Heart right ventricle (tissue), 16 donors: ENCODE measurements around the gene CA5B. TPM values are rescaled to one million over a fixed set of nuclear protein-coding genes. Genes with fewer than 3 reads are reported as not detected.

Experiments used
- ATAC-seq, 8 donors: fragments of 200-7000 bp; cut with Tn5 transposase; one replicate each; pipeline ENCODE4 v1.9.1; 2020; ENCODE audit warnings: mild to moderate bottlenecking in 8 of 8, moderate library complexity in 8 of 8, moderate number of reproducible peaks in 1 of 8
- DNase-seq, 2 donors: peaks; one replicate each; pipeline ENCODE4 v3.0.0-alpha.2; 2020
- H3K27ac ChIP-seq, 10 donors: fragments of 200-600 bp; sonication (generic) in 2 of 10; one replicate each; pipeline versions ENCODE4 v1.5.0 to v1.8.0; 2020 to 2022; ENCODE audit warnings: mild to moderate bottlenecking in 3 of 10
- H3K27me3 ChIP-seq, 7 donors: fragments of 200-600 bp; one replicate each; pipeline ENCODE4 v1.8.0; 2021 to 2022; ENCODE audit warnings: mild to moderate bottlenecking in 2 of 7
- H3K36me3 ChIP-seq, 9 donors: fragments of 200-600 bp; sonication (generic) in 1 of 9; one replicate each; pipeline versions ENCODE4 v1.5.0 to v1.8.0; 2020 to 2022; ENCODE audit warnings: mild to moderate bottlenecking in 2 of 9
- H3K4me1 ChIP-seq, 9 donors: fragments of 200-600 bp; sonication (generic) in 1 of 9; one replicate each; pipeline versions ENCODE4 v1.5.0 to v1.8.0; 2020 to 2022; ENCODE audit warnings: mild to moderate bottlenecking in 4 of 9
- H3K4me3 ChIP-seq, 10 donors: fragments of 200-600 bp; sonication (generic) in 2 of 10; one replicate each; pipeline versions ENCODE4 v1.5.0 to v1.8.0; 2020 to 2022; ENCODE audit warnings: mild to moderate bottlenecking in 7 of 10, moderate library complexity in 2 of 10
- H3K9me3 ChIP-seq, 11 donors: fragments of 200-600 bp in 10 of 11; sonication (generic) in 2 of 11; one replicate each; pipeline versions ENCODE4 v1.5.0 to v1.8.0; 2013 to 2022; ENCODE audit warnings: mild to moderate bottlenecking in 2 of 11, control low read depth in 1 of 11, moderate library complexity in 1 of 11
- WGBS, 2 donors: extraction: QIAGEN DNeasy Blood & Tissue Kit; methylation state at CpG; one replicate each; pipeline ENCODE4 v1.1.7; 2013; ENCODE audit warnings: inconsistent platforms in 1 of 2; 5-methylcytosine and 5-hydroxymethylcytosine counted together
- intact Hi-C, 10 donors: fragments of 100-400 bp; cut with DNase I; formaldehyde crosslinking; loops; one replicate each; pipeline versions ENCODE4 v1.11.1 to v1.14.2; 2022
- polyA plus RNA-seq, 2 donors: library from polyadenylated mRNA; stranded (reverse); fragments of 200-250 nt; gene quantifications; one replicate each; pipeline ENCODE4 v1.2.3, GENCODE V29; 2013
- total RNA-seq, 10 donors: library from RNA; stranded (reverse); fragmentation: NEBNext Ultra II Directional in 3 of 10; extraction: Animal tissue kit (Norgen Biotek cat#: 25700) in 3 of 10; gene quantifications; one replicate each; pipeline versions ENCODE4 v1.2.1 to v1.2.4, GENCODE V29; 2021 to 2023
- TF ChIP-seq, protein P1 (sequence below), 9 donors: fragments of 200-600 bp; sonication (generic) in 2 of 9; IDR thresholded peaks; one replicate each; pipeline versions ENCODE4 v1.5.0 to v1.8.0; 2021 to 2022; ENCODE audit warnings: antibody characterized with exemption in 9 of 9, mild to moderate bottlenecking in 5 of 9, moderate library complexity in 1 of 9
- donor health status: Arrhythmogenic right ventricular cardiomyopathy.
- donor health status: ischemic (EF 13 %, LVEDD 7.1; RV severe dilation, severe dysfunction).
- donor health status: healthy with polysubstance abuse.
- donor health status: DM: no; HTN: yes; CAD: no.
- donor health status: DM: no; HTN: no; CAD: no.
- donor health status: ischemic (EF 25% LVEDD 6.9; RV normal size, moderate dysfunction).
- donor health status: ischemic (EF 25% LVEDD 5.7; RV mildly dilated, moderate dysfunction).
- donor health status: healthy.
- donor health status: DM: yes; HTN: yes; CAD: no.
- donor health status: Ischemic cardiomyopathy.
- donor health status: ischemic (EF 35%, LVEDD 5.7; RV mildly dilated, moderate dysfunction).
- donor health status: nonischemic (EF 11% LVEDD 7.7; RV severe dilation, severe dysfunction).
- donor health status: DM: yes; HTN: yes; CAD: no.
- donor health status: PGD.
- donor health status: ischemic (EF 29% LVEDD 5.4; RV normal size, mild dysfunction).
- donor health status: nonischemic (EF 23%, LVEDD 6.1; RV moderate dilation, normal function).

CA5B gene
- total and polyA plus RNA-seq, 12 donors = 0.77 to 4.9 (median 3.2) TPM

DNA sequence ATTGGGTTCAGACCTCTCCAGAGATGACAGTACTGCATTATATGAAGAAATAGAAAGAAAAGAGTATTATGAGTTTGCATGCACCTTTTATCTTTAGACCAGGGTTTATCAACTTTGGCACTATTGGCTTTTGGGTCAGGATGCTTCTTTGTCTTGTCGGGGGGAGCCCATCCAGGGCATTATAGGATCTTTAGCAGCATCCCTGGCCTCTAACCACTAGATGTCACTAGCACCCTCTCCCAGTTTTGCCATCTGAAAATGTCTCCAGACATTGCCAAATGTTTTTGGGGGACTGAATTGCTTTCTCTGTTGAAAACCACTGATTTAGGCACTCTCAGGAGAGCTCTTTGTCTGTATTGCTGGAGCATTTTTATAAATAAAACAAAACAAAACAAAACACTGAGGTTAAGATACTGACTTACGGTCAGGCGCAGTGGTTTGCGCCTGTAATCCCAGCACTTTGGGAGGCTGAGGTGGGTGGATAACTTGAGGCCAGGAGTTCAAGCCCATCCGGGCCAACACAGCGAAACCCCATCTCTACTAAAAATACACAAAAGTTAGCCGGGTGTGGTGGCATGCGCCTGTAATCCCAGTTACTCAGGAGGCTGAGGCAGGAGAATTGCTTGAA is 23.6 kb downstream of the CA5B start:
- H3K9me3 ChIP-seq = no peaks in the 10 kb centered on the region
- DNase-seq = no peak
- TF ChIP-seq, protein P1, sequence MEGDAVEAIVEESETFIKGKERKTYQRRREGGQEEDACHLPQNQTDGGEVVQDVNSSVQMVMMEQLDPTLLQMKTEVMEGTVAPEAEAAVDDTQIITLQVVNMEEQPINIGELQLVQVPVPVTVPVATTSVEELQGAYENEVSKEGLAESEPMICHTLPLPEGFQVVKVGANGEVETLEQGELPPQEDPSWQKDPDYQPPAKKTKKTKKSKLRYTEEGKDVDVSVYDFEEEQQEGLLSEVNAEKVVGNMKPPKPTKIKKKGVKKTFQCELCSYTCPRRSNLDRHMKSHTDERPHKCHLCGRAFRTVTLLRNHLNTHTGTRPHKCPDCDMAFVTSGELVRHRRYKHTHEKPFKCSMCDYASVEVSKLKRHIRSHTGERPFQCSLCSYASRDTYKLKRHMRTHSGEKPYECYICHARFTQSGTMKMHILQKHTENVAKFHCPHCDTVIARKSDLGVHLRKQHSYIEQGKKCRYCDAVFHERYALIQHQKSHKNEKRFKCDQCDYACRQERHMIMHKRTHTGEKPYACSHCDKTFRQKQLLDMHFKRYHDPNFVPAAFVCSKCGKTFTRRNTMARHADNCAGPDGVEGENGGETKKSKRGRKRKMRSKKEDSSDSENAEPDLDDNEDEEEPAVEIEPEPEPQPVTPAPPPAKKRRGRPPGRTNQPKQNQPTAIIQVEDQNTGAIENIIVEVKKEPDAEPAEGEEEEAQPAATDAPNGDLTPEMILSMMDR (IDR thresholded peaks at IDR 0.05) = peak; percentile 15 to 87 (median 61)
- no peak overlapping the region for H3K4me3 ChIP-seq
- no peaks in the 10 kb centered on the region for H3K27me3 ChIP-seq
- 80% methylated on average over 8 of the region's 8 CpGs for WGBS, 2 donors
- peaks cover 0 to 4% (median 0%) of the 10 kb centered on the region in 9 donors for H3K4me1 ChIP-seq
- H3K36me3 ChIP-seq = peaks cover 0 to 5% (median 0%) of the 10 kb centered on the region in 9 donors
- no peak overlapping the region for H3K27ac ChIP-seq
- intact Hi-C loops = loop anchor here in 2 of 10 donors (10.0 kb wide), 2 partner anchors 213 to 933 kb away; no protein-coding TSS in a partner anchor
- peak in 1 of 8 donors; percentile 64 for ATAC-seq

DNA sequence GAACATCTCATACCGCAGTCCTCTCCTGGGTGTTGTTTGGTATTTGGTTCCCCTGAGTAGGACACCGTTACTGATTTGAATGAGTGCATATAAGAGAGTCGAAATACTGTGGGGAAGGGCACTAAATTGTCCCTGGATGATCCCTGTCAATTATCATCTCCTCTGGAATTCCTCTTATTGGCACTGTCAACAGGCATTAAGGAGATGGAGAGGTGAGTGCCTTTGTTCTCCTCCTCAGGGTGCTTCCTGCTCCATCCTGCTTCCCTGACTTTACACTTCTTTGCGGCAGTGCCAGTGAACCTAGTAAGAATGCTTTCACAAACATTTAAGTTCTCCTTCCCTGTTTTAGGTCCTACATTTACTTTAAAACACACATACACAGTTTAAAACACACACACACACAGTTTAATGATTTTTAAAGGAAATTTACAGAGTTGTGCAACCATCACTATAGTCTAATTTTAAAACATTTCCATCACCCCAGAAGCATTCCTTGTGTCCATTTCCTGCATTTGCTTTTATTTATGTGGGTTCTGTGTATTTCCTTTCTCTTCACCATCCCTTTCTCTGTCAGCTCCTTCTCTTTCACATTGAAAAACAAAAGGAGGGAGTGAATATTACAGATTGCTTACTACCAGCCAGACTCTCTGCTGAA is 31.4 kb downstream of the CA5B start:
- no peaks in the 10 kb centered on the region for H3K9me3 ChIP-seq
- no peaks in the 10 kb centered on the region for H3K4me1 ChIP-seq
- no peak overlapping the region for H3K4me3 ChIP-seq
- WGBS, 2 donors = 71 to 82% methylated on average over 4 of the region's 4 CpGs
- peaks cover 0 to 22% (median 0%) of the 10 kb centered on the region in 9 donors for H3K36me3 ChIP-seq
- TF ChIP-seq, protein P1 (IDR thresholded peaks at IDR 0.05) = no peak
- DNase-seq = no peak
- no peak overlapping the region for H3K27ac ChIP-seq
- ATAC-seq = no peak
- intact Hi-C loops = loop anchor here in 2 of 10 donors (10.0 kb wide), 2 partner anchors 205 to 925 kb away; no protein-coding TSS in a partner anchor
- no peaks in the 10 kb centered on the region for H3K27me3 ChIP-seq

DNA sequence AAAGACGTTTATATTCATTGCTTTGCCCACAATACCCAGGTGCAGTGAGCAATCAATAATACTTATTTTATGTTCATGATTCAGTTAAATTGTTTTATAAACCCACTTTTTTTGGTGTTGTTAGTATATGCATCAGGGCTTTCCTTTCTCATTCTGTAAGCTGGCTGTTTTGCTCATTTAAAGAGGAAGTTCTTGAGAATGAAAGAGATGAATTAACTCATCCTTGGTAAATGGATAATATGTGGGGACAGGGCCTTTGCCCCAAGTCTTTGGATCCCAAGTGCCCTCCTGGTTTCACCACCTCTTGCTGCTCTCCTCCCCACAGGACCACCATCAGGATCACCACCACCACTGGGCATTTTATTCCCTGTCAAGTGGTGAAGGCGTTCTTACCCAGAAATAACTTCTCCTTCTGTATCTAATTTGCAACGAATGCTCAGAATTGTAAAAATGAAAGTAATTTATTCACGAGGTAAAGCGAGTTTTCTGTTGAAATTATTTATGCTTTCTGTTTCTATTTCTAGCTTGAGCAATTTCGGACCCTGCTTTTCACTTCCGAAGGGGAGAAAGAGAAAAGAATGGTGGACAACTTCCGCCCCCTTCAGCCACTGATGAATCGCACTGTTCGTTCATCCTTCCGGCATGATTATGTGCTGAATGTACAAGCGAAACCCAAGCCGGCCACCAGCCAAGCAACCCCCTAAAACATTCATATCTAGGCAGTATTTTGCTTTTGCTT is 44.1 kb downstream of the CA5B start:
- ATAC-seq (no peak), DNase-seq (no peak)
- Histone ChIP-seq H3K27me3 (no peaks in the 10 kb centered on the region), H3K4me3 (peak overlapping the region in 1 of 10 donors; percentile 38), H3K36me3 (peaks cover 0 to 70% (median 0%) of the 10 kb centered on the region in 9 donors), H3K4me1 (peaks cover 0 to 4% (median 0%) of the 10 kb centered on the region in 9 donors), H3K9me3 (no peaks in the 10 kb centered on the region), H3K27ac (peak overlapping the region in 1 of 10 donors; percentile 82)
- intact Hi-C loops = no loop called here
- TF ChIP-seq, protein P1 (IDR thresholded peaks at IDR 0.05) = no peak
- 78 to 89% methylated on average over 13 of the region's 13 CpGs for WGBS, 2 donors

DNA sequence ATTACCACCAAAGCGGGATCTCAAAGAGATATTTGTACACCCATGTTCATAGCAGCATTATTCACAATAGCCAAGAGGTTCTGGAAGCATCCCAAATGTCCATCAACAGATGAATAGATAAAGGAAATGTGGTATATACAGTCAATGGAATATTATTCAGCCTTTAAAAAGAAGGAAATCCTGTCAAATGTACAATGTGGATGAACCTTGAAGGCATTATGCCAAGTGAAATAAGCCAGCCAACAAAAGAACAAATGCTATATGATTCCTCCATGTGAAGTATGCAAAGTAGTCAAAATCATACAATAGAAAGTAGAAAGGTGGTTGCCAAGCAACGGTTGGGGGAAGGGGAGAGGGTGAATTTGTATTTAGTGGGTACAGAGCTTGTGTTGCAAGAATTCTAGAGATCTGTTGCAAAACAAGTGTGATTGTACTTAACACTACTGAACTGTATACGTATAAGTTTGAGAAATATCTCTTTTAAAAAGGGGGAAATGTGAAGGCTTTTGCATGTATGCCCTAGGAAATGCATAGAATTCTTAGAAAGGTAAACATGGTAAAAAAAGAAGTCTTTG is 47.2 kb downstream of the CA5B start:
- TF ChIP-seq, protein P1 (IDR thresholded peaks at IDR 0.05) = no peak

More for the DNA sequence above, 47.2 kb downstream of the CA5B start:
- intact Hi-C loops = no loop called here
- ATAC-seq (no peak), DNase-seq (no peak)
- Histone ChIP-seq H3K4me1 (peaks cover 0 to 10% (median 3%) of the 10 kb centered on the region in 9 donors), H3K4me3 (no peak overlapping the region), H3K36me3 (peaks cover 0 to 43% (median 0%) of the 10 kb centered on the region in 9 donors), H3K27me3 (no peaks in the 10 kb centered on the region), H3K9me3 (no peaks in the 10 kb centered on the region), H3K27ac (no peak overlapping the region)
- 89 to 90% methylated on average over 3 of the region's 3 CpGs for whole genome bisulfite sequencing, 2 donors
